Measurements from ENCODE around the gene KASH5.

The KASH5 gene

GRCh38 chr19:49403404-49404187 lies 15.5 kb downstream of the KASH5 start:
- Histone ChIP-seq H3K4me3 (ENCODE audit: low read length) (peak overlapping the region; percentile 29), H3K9ac (ENCODE audit: low read length) (peak overlapping the region; percentile 14)

GRCh38 chr19:49407079-49407478 lies 19.0 kb downstream of the KASH5 start:
- no peaks in the 10 kb centered on the region for H3K27me3 ChIP-seq (ENCODE audit: control insufficient read depth, insufficient read depth, low read length)
- no peak overlapping the region for H3K4me3 ChIP-seq (ENCODE audit: low read length)
- H3K4me1 ChIP-seq (ENCODE audit: control insufficient read depth, low read depth, low read length), result peaks cover 15% of the 10 kb centered on the region
- no peaks in the 10 kb centered on the region for H3K9me3 ChIP-seq (ENCODE audit: control insufficient read depth, low read depth, low read length)
- no peak overlapping the region for H3K27ac ChIP-seq (ENCODE audit: low read length)
- H3K9ac ChIP-seq (ENCODE audit: low read length), result no peak overlapping the region
- no peaks in the 10 kb centered on the region for H3K36me3 ChIP-seq (ENCODE audit: control insufficient read depth, low read depth, low read length)

More at GRCh38 chr19:49403404-49404187, 15.5 kb downstream of the KASH5 start:
- Histone ChIP-seq H3K9me3 (ENCODE audit: control insufficient read depth, low read depth, low read length) (no peaks in the 10 kb centered on the region), H3K4me1 (ENCODE audit: control insufficient read depth, low read depth, low read length) (peaks cover 15% of the 10 kb centered on the region), H3K27ac (ENCODE audit: low read length) (peak overlapping the region; percentile 89), H3K27me3 (ENCODE audit: control insufficient read depth, insufficient read depth, low read length) (no peaks in the 10 kb centered on the region), H3K36me3 (ENCODE audit: control insufficient read depth, low read depth, low read length) (no peaks in the 10 kb centered on the region)

- H3K9ac ChIP-seq (ENCODE audit: low read length), result no peak overlapping the region
- no peaks in the 10 kb centered on the region for H3K9me3 ChIP-seq (ENCODE audit: control insufficient read depth, low read depth, low read length)
- H3K4me3 ChIP-seq (ENCODE audit: low read length), result no peak overlapping the region
- H3K36me3 ChIP-seq (ENCODE audit: control insufficient read depth, low read depth, low read length), result no peaks in the 10 kb centered on the region
- no peak overlapping the region for H3K27ac ChIP-seq (ENCODE audit: low read length)
- no peaks in the 10 kb centered on the region for H3K27me3 ChIP-seq (ENCODE audit: control insufficient read depth, insufficient read depth, low read length)
- peaks cover 15% of the 10 kb centered on the region for H3K4me1 ChIP-seq (ENCODE audit: control insufficient read depth, low read depth, low read length)
Measured at GRCh38 chr19:49407482-49408015, 19.5 kb downstream of the KASH5 start.

GRCh38 chr19:49408816-49409440 lies 20.9 kb downstream of the KASH5 start:
- Histone ChIP-seq H3K9ac (ENCODE audit: low read length) (no peak overlapping the region), H3K27me3 (ENCODE audit: control insufficient read depth, insufficient read depth, low read length) (no peaks in the 10 kb centered on the region), H3K4me1 (ENCODE audit: control insufficient read depth, low read depth, low read length) (peaks cover 10% of the 10 kb centered on the region), H3K9me3 (ENCODE audit: control insufficient read depth, low read depth, low read length) (no peaks in the 10 kb centered on the region), H3K36me3 (ENCODE audit: control insufficient read depth, low read depth, low read length) (no peaks in the 10 kb centered on the region), H3K27ac (ENCODE audit: low read length) (no peak overlapping the region), H3K4me3 (ENCODE audit: low read length) (no peak overlapping the region)

- Histone ChIP-seq H3K9ac (ENCODE audit: low read length) (no peak overlapping the region), H3K4me1 (ENCODE audit: control insufficient read depth, low read depth, low read length) (peaks cover 4% of the 10 kb centered on the region), H3K9me3 (ENCODE audit: control insufficient read depth, low read depth, low read length) (no peaks in the 10 kb centered on the region), H3K4me3 (ENCODE audit: low read length) (no peak overlapping the region), H3K27ac (ENCODE audit: low read length) (no peak overlapping the region), H3K27me3 (ENCODE audit: control insufficient read depth, insufficient read depth, low read length) (no peaks in the 10 kb centered on the region), H3K36me3 (ENCODE audit: control insufficient read depth, low read depth, low read length) (no peaks in the 10 kb centered on the region)
Measured at GRCh38 chr19:49409441-49410029, 21.5 kb downstream of the KASH5 start.

GRCh38 chr19:49411681-49412326 lies 23.8 kb downstream of the KASH5 start:
- no peak overlapping the region for H3K9ac ChIP-seq (ENCODE audit: low read length)
- no peaks in the 10 kb centered on the region for H3K9me3 ChIP-seq (ENCODE audit: control insufficient read depth, low read depth, low read length)
- H3K27me3 ChIP-seq (ENCODE audit: control insufficient read depth, insufficient read depth, low read length), result no peaks in the 10 kb centered on the region
- H3K36me3 ChIP-seq (ENCODE audit: control insufficient read depth, low read depth, low read length), result no peaks in the 10 kb centered on the region
- H3K4me1 ChIP-seq (ENCODE audit: control insufficient read depth, low read depth, low read length), result no peaks in the 10 kb centered on the region
- H3K27ac ChIP-seq (ENCODE audit: low read length), result no peak overlapping the region
- H3K4me3 ChIP-seq (ENCODE audit: low read length), result no peak overlapping the region

GRCh38 chr19:49413348-49413747 lies 25.3 kb downstream of the KASH5 start:
- no peak overlapping the region for H3K4me3 ChIP-seq (ENCODE audit: low read length)
- H3K9ac ChIP-seq (ENCODE audit: low read length), result no peak overlapping the region
- H3K4me1 ChIP-seq (ENCODE audit: control insufficient read depth, low read depth, low read length), result no peaks in the 10 kb centered on the region
- H3K36me3 ChIP-seq (ENCODE audit: control insufficient read depth, low read depth, low read length), result no peaks in the 10 kb centered on the region
- H3K27ac ChIP-seq (ENCODE audit: low read length), result no peak overlapping the region
- H3K9me3 ChIP-seq (ENCODE audit: control insufficient read depth, low read depth, low read length), result no peaks in the 10 kb centered on the region
- H3K27me3 ChIP-seq (ENCODE audit: control insufficient read depth, insufficient read depth, low read length), result no peaks in the 10 kb centered on the region

- Histone ChIP-seq H3K4me1 (ENCODE audit: control insufficient read depth, low read depth, low read length) (no peaks in the 10 kb centered on the region), H3K27ac (ENCODE audit: low read length) (no peak overlapping the region), H3K9me3 (ENCODE audit: control insufficient read depth, low read depth, low read length) (no peaks in the 10 kb centered on the region), H3K9ac (ENCODE audit: low read length) (no peak overlapping the region), H3K36me3 (ENCODE audit: control insufficient read depth, low read depth, low read length) (no peaks in the 10 kb centered on the region), H3K4me3 (ENCODE audit: low read length) (no peak overlapping the region), H3K27me3 (ENCODE audit: control insufficient read depth, insufficient read depth, low read length) (no peaks in the 10 kb centered on the region)
Measured at GRCh38 chr19:49414256-49414655, 26.2 kb downstream of the KASH5 start.

GRCh38 chr19:49415102-49415809 lies 27.2 kb downstream of the KASH5 start:
- no peaks in the 10 kb centered on the region for H3K4me1 ChIP-seq (ENCODE audit: control insufficient read depth, low read depth, low read length)
- no peak overlapping the region for H3K9ac ChIP-seq (ENCODE audit: low read length)

GRCh38 chr19:49415810-49416200 lies 27.8 kb downstream of the KASH5 start:
- no peak overlapping the region for H3K27ac ChIP-seq (ENCODE audit: low read length)
- peaks cover 5% of the 10 kb centered on the region for H3K4me1 ChIP-seq (ENCODE audit: control insufficient read depth, low read depth, low read length)
- H3K27me3 ChIP-seq (ENCODE audit: control insufficient read depth, insufficient read depth, low read length), result peaks cover under 1% of the 10 kb centered on the region
- H3K9ac ChIP-seq (ENCODE audit: low read length), result no peak overlapping the region
- H3K9me3 ChIP-seq (ENCODE audit: control insufficient read depth, low read depth, low read length), result no peaks in the 10 kb centered on the region
- no peak overlapping the region for H3K4me3 ChIP-seq (ENCODE audit: low read length)
- no peaks in the 10 kb centered on the region for H3K36me3 ChIP-seq (ENCODE audit: control insufficient read depth, low read depth, low read length)

More at GRCh38 chr19:49415102-49415809, 27.2 kb downstream of the KASH5 start:
- H3K36me3 ChIP-seq (ENCODE audit: control insufficient read depth, low read depth, low read length), result no peaks in the 10 kb centered on the region
- H3K9me3 ChIP-seq (ENCODE audit: control insufficient read depth, low read depth, low read length), result no peaks in the 10 kb centered on the region
- H3K27me3 ChIP-seq (ENCODE audit: control insufficient read depth, insufficient read depth, low read length), result no peaks in the 10 kb centered on the region
- no peak overlapping the region for H3K27ac ChIP-seq (ENCODE audit: low read length)
- no peak overlapping the region for H3K4me3 ChIP-seq (ENCODE audit: low read length)

GRCh38 chr19:49417088-49417487 lies 29.0 kb downstream of the KASH5 start:
- no peak overlapping the region for H3K9ac ChIP-seq (ENCODE audit: low read length)
- H3K4me1 ChIP-seq (ENCODE audit: control insufficient read depth, low read depth, low read length), result peaks cover 6% of the 10 kb centered on the region
- no peaks in the 10 kb centered on the region for H3K9me3 ChIP-seq (ENCODE audit: control insufficient read depth, low read depth, low read length)

More at GRCh38 chr19:49417088-49417487, 29.0 kb downstream of the KASH5 start:
- Histone ChIP-seq H3K4me3 (ENCODE audit: low read length) (no peak overlapping the region), H3K27me3 (ENCODE audit: control insufficient read depth, insufficient read depth, low read length) (peaks cover 13% of the 10 kb centered on the region), H3K27ac (ENCODE audit: low read length) (no peak overlapping the region), H3K36me3 (ENCODE audit: control insufficient read depth, low read depth, low read length) (no peaks in the 10 kb centered on the region)

Measured in iPS-18a (cell line).